Heart right ventricle (tissue), 16 donors: Measurements from ENCODE around the gene TMEM95. TPM values are rescaled to one million over a fixed set of nuclear protein-coding genes. Genes with fewer than 3 reads are reported as not detected.

Experiments used
- ATAC-seq, 8 donors: fragments of 200-7000 bp; cut with Tn5 transposase; one replicate each; pipeline ENCODE4 v1.9.1; 2020; ENCODE audit warnings: mild to moderate bottlenecking in 8 of 8, moderate library complexity in 8 of 8, moderate number of reproducible peaks in 1 of 8
- DNase-seq, 2 donors: peaks; one replicate each; pipeline ENCODE4 v3.0.0-alpha.2; 2020
- H3K27ac ChIP-seq, 10 donors: fragments of 200-600 bp; sonication (generic) in 2 of 10; one replicate each; pipeline versions ENCODE4 v1.5.0 to v1.8.0; 2020 to 2022; ENCODE audit warnings: mild to moderate bottlenecking in 3 of 10
- H3K27me3 ChIP-seq, 7 donors: fragments of 200-600 bp; one replicate each; pipeline ENCODE4 v1.8.0; 2021 to 2022; ENCODE audit warnings: mild to moderate bottlenecking in 2 of 7
- H3K36me3 ChIP-seq, 9 donors: fragments of 200-600 bp; sonication (generic) in 1 of 9; one replicate each; pipeline versions ENCODE4 v1.5.0 to v1.8.0; 2020 to 2022; ENCODE audit warnings: mild to moderate bottlenecking in 2 of 9
- H3K4me1 ChIP-seq, 9 donors: fragments of 200-600 bp; sonication (generic) in 1 of 9; one replicate each; pipeline versions ENCODE4 v1.5.0 to v1.8.0; 2020 to 2022; ENCODE audit warnings: mild to moderate bottlenecking in 4 of 9
- H3K4me3 ChIP-seq, 10 donors: fragments of 200-600 bp; sonication (generic) in 2 of 10; one replicate each; pipeline versions ENCODE4 v1.5.0 to v1.8.0; 2020 to 2022; ENCODE audit warnings: mild to moderate bottlenecking in 7 of 10, moderate library complexity in 2 of 10
- H3K9me3 ChIP-seq, 11 donors: fragments of 200-600 bp in 10 of 11; sonication (generic) in 2 of 11; one replicate each; pipeline versions ENCODE4 v1.5.0 to v1.8.0; 2013 to 2022; ENCODE audit warnings: mild to moderate bottlenecking in 2 of 11, control low read depth in 1 of 11, moderate library complexity in 1 of 11
- WGBS, 2 donors: extraction: QIAGEN DNeasy Blood & Tissue Kit; methylation state at CpG; one replicate each; pipeline ENCODE4 v1.1.7; 2013; ENCODE audit warnings: inconsistent platforms in 1 of 2; 5-methylcytosine and 5-hydroxymethylcytosine counted together
- intact Hi-C, 10 donors: fragments of 100-400 bp; cut with DNase I; formaldehyde crosslinking; loops; one replicate each; pipeline versions ENCODE4 v1.11.1 to v1.14.2; 2022
- polyA plus RNA-seq, 2 donors: library from polyadenylated mRNA; stranded (reverse); fragments of 200-250 nt; gene quantifications; one replicate each; pipeline ENCODE4 v1.2.3, GENCODE V29; 2013
- total RNA-seq, 10 donors: library from RNA; stranded (reverse); fragmentation: NEBNext Ultra II Directional in 3 of 10; extraction: Animal tissue kit (Norgen Biotek cat#: 25700) in 3 of 10; gene quantifications; one replicate each; pipeline versions ENCODE4 v1.2.1 to v1.2.4, GENCODE V29; 2021 to 2023
- TF ChIP-seq, protein P1 (sequence below), 9 donors: fragments of 200-600 bp; sonication (generic) in 2 of 9; IDR thresholded peaks; one replicate each; pipeline versions ENCODE4 v1.5.0 to v1.8.0; 2021 to 2022; ENCODE audit warnings: antibody characterized with exemption in 9 of 9, mild to moderate bottlenecking in 5 of 9, moderate library complexity in 1 of 9
- donor health status: Arrhythmogenic right ventricular cardiomyopathy.
- donor health status: ischemic (EF 13 %, LVEDD 7.1; RV severe dilation, severe dysfunction).
- donor health status: healthy with polysubstance abuse.
- donor health status: DM: no; HTN: yes; CAD: no.
- donor health status: DM: no; HTN: no; CAD: no.
- donor health status: ischemic (EF 25% LVEDD 6.9; RV normal size, moderate dysfunction).
- donor health status: ischemic (EF 25% LVEDD 5.7; RV mildly dilated, moderate dysfunction).
- donor health status: healthy.
- donor health status: DM: yes; HTN: yes; CAD: no.
- donor health status: Ischemic cardiomyopathy.
- donor health status: ischemic (EF 35%, LVEDD 5.7; RV mildly dilated, moderate dysfunction).
- donor health status: nonischemic (EF 11% LVEDD 7.7; RV severe dilation, severe dysfunction).
- donor health status: DM: yes; HTN: yes; CAD: no.
- donor health status: PGD.
- donor health status: ischemic (EF 29% LVEDD 5.4; RV normal size, mild dysfunction).
- donor health status: nonischemic (EF 23%, LVEDD 6.1; RV moderate dilation, normal function).

Gene TMEM95
- total and polyA plus RNA-seq, 12 donors, result 0.39 TPM; not detected in 11

DNA sequence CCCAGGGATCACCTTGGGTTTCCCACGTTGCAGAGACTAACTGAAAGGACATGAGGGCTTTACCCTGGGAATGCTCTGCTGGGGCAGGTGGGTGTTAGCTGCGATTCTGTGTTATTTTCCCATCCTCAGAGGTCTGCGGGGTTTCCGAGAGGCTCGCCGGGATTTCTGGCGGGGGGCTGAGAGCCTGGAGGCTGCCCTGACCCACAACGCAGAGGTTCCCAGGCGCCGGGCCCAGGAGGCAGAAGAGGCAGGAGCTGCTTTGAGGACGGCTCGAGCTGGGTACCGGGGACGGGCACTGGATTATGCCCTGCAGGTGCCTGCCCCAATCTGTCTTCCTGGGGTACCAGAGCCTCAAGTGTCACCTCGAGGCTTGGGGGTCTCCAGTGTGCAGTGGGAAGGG, 11.7 kb upstream of the TMEM95 start:
- DNase-seq (no peak), ATAC-seq (no peak)
- 71 to 73% methylated on average over 15 of the region's 15 CpGs for WGBS, 2 donors
- intact Hi-C loops, result no loop called here
- Histone ChIP-seq H3K27me3 (peaks cover 0 to 32% (median 4%) of the 10 kb centered on the region in 7 donors), H3K4me3 (no peak overlapping the region), H3K27ac (no peak overlapping the region), H3K9me3 (no peaks in the 10 kb centered on the region), H3K4me1 (peaks cover 0 to 11% (median 0%) of the 10 kb centered on the region in 9 donors), H3K36me3 (peaks cover 0 to 71% (median 0%) of the 10 kb centered on the region in 9 donors)
- TF ChIP-seq, protein P1, sequence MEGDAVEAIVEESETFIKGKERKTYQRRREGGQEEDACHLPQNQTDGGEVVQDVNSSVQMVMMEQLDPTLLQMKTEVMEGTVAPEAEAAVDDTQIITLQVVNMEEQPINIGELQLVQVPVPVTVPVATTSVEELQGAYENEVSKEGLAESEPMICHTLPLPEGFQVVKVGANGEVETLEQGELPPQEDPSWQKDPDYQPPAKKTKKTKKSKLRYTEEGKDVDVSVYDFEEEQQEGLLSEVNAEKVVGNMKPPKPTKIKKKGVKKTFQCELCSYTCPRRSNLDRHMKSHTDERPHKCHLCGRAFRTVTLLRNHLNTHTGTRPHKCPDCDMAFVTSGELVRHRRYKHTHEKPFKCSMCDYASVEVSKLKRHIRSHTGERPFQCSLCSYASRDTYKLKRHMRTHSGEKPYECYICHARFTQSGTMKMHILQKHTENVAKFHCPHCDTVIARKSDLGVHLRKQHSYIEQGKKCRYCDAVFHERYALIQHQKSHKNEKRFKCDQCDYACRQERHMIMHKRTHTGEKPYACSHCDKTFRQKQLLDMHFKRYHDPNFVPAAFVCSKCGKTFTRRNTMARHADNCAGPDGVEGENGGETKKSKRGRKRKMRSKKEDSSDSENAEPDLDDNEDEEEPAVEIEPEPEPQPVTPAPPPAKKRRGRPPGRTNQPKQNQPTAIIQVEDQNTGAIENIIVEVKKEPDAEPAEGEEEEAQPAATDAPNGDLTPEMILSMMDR (IDR thresholded peaks at IDR 0.05), result no peak

DNA sequence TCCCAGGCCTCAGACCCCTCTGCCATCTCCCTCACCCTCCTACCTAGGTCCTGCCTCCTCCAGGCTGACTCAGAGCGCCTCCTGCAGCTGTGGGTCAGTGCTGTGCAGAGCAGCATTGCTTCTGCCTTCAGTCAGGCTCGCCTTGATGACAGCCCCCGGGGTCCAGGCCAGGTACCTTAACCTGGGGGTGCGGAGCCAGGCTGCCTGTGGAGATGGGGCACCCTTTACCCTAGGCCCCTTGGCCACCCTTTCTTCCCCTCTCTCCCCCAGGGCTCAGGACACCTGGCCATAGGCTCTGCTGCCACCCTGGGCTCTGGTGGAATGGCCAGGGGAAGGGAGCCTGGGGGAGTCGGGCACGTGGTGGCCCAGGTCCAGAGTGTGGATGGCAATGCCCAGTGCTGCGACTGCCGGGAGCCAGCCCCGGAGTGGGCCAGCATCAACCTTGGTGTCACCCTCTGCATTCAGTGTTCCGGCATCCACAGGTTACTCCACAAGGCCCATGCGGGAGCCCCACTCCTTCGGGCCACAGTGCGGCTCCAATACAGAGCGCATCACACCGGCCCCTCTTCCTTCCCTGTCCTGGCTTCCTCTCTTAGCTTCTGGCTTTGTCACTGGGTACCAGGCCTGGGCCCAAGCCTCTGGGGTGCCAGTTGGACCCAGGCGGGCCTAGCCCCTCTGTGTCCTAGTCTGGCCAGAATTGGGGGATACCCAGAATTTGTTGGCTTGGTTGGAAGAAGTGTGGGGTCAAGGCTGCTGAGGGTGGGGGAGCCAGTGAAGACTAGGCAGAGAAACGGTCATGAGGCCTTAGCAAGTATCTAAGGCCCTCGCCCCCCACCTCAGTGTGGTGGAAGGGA, 8.0 kb upstream of the TMEM95 start:
- Histone ChIP-seq H3K27ac (no peak overlapping the region), H3K36me3 (peaks cover 0 to 44% (median 0%) of the 10 kb centered on the region in 9 donors), H3K4me3 (no peak overlapping the region), H3K4me1 (peaks cover 2 to 27% (median 21%) of the 10 kb centered on the region in 9 donors), H3K27me3 (peaks cover 0 to 11% (median 0%) of the 10 kb centered on the region in 7 donors), H3K9me3 (no peaks in the 10 kb centered on the region)
- DNase-seq, result no peak
- WGBS, 2 donors, result 71 to 73% methylated on average over 18 of the region's 18 CpGs
- TF ChIP-seq, protein P1 (IDR thresholded peaks at IDR 0.05), result no peak
- ATAC-seq, result no peak
- intact Hi-C loops, result loop anchor here in 3 of 10 donors (5.0 kb wide), 2 partner anchors 50 to 65 kb away; partner anchors contain the start of gene SLC2A4 (in 3 of the 3)

DNA sequence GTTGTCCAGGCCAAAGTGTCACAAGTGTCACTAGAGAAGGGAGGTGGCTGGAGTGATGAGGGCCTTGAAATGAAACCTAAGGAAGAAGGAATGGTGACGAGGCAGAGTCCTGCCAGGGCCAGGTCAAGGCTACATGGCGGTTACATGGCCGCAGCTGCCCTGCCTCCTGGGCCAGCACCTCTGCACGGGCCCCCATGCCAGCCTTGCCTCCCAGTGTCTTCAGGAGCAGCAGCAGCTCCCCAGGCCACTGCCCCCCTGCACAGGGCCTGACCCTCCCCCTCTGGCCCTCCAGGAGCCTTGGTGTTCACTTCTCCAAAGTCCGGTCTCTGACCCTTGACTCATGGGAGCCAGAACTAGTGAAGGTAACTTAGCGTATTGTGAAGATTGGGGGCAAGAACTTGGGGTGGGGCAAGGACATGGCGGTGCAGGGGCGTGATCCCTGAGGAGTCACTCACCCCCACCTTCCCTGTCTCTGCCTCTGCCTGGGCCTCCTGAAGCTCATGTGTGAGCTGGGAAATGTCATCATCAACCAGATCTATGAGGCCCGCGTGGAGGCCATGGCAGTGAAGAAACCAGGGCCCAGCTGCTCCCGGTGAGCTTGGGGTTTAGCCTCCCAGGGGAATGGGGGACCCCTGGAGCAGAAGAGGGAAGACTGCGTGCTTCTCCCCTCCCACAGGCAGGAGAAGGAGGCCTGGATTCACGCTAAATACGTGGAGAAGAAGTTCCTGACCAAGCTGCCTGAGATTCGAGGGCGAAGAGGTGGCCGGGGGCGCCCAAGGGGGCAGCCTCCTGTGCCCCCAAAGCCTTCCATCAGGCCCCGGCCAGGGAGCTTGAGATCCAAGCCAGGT, 7.1 kb upstream of the TMEM95 start:
- H3K9me3 ChIP-seq, result no peaks in the 10 kb centered on the region
- ATAC-seq, result no peak
- H3K4me3 ChIP-seq, result no peak overlapping the region
- peaks cover 0 to 38% (median 0%) of the 10 kb centered on the region in 9 donors for H3K36me3 ChIP-seq
- peaks cover 0 to 3% (median 0%) of the 10 kb centered on the region in 7 donors for H3K27me3 ChIP-seq
- WGBS, 2 donors, result 69 to 72% methylated on average over 19 of the region's 19 CpGs
- TF ChIP-seq, protein P1 (IDR thresholded peaks at IDR 0.05), result no peak
- H3K4me1 ChIP-seq, result peaks cover 4 to 33% (median 28%) of the 10 kb centered on the region in 9 donors
- no peak overlapping the region for H3K27ac ChIP-seq
- no peak for DNase-seq
- intact Hi-C loops, result loop anchor here in 4 of 10 donors (2.0 to 5.0 kb wide), 3 partner anchors 51 to 67 kb away; partner anchors contain the start of gene SLC2A4 (in 4 of the 4)
